Activated CD8-positive, alpha-beta memory T cell treated with anti-CD3 and anti-CD28 coated beads, Interleukin-2, amount 50 U/mL, for 4 hours (primary cell): ENCODE data around the gene SFXN3.

Experiments used
- DNase-seq: peaks from one replicate; pipeline ENCODE4 v3.0.0-alpha.2; 2020

The SFXN3 gene

GRCh38 chr10:101080933-101081931 lies 50.2 kb downstream of the SFXN3 start:
- no peak for DNase-seq

- no peak for DNase-seq
Measured at GRCh38 chr10:101085846-101086245, 54.8 kb downstream of the SFXN3 start.

DNA sequence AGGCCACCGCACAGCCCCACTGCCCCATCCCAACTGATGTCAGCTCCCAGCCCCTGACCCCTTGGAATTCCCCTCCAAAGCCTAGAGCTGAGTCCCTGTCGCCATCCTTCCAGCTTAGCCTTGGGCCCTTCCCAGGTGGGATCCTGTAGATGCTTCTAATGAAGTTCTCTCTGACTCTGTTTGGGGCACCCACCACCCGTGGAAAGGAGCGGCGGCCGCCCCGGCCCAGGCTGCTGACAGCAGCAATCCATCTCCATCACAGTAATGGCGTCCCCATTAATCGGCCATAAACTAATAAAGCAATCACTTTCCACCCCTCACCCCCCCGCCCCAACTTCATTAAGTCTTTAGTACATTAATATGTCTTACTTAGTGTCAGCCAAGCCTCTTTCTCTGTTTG lies 56.3 kb downstream of the SFXN3 start:
- DNase-seq, result no peak

- DNase-seq, result no peak
Measured at GRCh38 chr10:101087965-101088364, 56.9 kb downstream of the SFXN3 start.

- no peak for DNase-seq
Measured at GRCh38 chr10:101089520-101090299, 58.7 kb downstream of the SFXN3 start.

GRCh38 chr10:101090597-101090996 lies 59.6 kb downstream of the SFXN3 start:
- DNase-seq, result no peak
